Stimulated activated CD8-positive, alpha-beta memory T cell treated with anti-CD3 and anti-CD28 coated beads, Interleukin-7, amount 100 ng/mL, for 4 hours (primary cell): ENCODE measurements around the gene OS9.

Experiments used
- DNase-seq, 2 donors: peaks; one replicate each; pipeline ENCODE4 v3.0.0-alpha.2; 2020; ENCODE audit warnings: low read depth in 2 of 2

OS9 gene

DNA sequence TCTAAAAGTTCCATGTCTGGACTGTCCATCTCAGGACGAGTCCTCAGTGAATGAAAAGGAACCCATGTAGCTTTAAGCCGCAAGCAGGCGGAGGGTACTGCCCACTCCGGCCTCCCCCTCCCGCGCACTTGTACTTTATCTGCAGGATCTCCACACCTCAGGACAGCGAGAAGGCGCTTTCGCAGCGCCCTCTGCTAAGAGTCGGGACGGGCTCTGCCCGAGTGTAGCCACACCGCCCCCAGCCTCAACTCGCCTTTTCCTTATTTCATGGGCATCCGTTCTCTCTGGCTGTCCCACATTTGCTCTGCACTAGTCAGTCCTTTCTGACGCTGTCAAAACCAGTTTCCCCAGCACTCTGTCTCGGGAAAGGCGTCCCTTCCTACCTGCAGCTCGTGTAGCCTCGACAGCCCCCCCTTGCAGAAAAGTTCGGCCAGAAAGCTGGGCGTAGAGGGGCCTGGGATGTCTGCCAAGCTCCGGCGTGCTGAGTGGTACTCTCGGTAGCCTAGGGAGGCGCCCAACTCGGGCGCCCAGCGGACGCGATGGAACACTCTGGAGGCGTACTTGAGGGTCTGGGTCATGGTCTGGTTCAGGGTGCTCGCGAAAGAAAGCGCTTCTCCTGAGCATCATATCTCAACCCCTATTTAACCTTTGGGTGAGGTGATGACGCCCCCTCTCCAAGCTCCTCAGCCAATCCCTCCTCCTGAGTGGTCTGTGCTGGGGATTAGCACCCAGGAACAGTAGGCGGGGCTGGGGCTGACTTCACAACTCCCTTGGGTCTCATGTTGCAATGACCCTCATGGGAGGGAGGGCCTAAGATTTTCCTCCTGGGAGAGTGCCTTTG lies 72.8 kb downstream of the OS9 start, which contains the start of gene CYP27B1:
TSS of gene CYP27B1 (minus strand) at position 615 of the 841 bp plus-strand sequence. CDS start at position 578, 37 bp downstream.
- DNase-seq, result no peak

DNA sequence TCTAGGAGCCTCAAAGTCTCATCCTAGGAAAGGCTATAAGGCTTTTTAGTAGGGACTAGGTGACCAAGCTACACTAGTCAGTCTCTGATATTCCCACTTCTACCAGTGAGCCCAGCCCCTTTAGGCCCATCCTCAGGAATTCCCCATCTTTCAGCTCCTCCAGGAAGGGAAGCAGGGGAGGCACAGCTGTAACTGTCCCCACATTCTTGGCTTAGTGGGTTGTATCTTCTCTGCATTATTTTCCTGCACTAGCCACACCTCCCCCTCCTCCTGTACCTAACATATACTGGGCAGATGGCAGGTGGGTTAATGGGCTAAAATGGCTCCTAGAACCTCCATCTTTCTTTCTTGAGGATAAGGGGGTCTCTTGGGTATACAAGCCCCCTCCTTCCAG lies 73.4 kb downstream of the OS9 start:
- DNase-seq, result no peak

DNA sequence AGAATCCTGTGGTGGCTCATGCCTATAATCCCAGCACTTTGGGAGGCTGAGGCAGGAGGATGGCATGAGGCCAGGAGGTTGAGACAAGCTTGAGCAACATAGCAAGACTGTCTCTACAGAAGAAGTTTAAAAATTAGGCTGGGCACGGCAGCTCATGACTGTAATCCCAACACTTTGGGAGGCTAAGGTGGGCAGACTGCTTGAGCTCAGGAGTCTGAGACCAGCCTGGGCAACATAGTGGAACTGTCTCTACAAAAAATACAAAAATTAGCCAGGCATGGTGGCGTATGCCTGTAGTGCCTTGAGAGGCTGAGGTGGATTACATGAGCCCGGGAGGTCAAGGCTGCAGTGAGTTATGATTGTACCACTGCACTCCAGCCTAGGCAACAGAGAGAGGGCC lies 73.9 kb downstream of the OS9 start:
- DNase-seq, result no peak

- DNase-seq, result no peak
Measured at GRCh38 chr12:57769594-57769993, 75.7 kb downstream of the OS9 start.

GRCh38 chr12:57770734-57771133 lies 76.8 kb downstream of the OS9 start:
- no peak for DNase-seq
